GM18499 (cell line): ENCODE data around the gene CLASP1.

Experiments used
- ATAC-seq: cut with Tn5 transposase; IDR thresholded peaks from one replicate; pipeline ENCODE4 v1.9.1; 2021; ENCODE audit warnings: moderate number of reproducible peaks; ENCODE audit not compliant: insufficient read depth, unreplicated experiment

The CLASP1 gene

GRCh38 chr2:121552477-121553180 is 96.6 kb downstream of the CLASP1 start:
- ATAC-seq = peak; percentile 34

DNA sequence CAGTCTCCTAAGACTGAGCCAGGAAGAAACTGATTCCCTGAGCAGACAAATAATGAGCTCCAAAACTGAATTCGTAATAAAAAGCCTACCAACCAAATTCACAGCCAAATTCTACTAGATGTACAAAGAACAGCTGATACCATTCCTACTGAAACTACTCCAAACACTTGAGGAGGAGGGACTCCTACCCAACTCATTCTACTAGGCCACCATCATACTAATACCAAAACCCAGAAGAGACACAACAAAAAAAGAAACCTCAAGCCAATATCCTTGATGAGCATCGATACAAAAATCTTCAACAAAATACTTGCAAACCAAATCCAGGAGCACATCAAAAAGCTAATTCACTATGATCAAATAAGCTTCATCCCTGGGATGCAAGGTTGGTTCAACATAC is 98.6 kb downstream of the CLASP1 start:
- no peak for ATAC-seq

- no peak for ATAC-seq
Observed at GRCh38 chr2:121547646-121548045, 101.6 kb downstream of the CLASP1 start.

- no peak for ATAC-seq
Observed at GRCh38 chr2:121545913-121546312, 103.3 kb downstream of the CLASP1 start.

GRCh38 chr2:121545257-121545656 is 104.0 kb downstream of the CLASP1 start:
- no peak for ATAC-seq

DNA sequence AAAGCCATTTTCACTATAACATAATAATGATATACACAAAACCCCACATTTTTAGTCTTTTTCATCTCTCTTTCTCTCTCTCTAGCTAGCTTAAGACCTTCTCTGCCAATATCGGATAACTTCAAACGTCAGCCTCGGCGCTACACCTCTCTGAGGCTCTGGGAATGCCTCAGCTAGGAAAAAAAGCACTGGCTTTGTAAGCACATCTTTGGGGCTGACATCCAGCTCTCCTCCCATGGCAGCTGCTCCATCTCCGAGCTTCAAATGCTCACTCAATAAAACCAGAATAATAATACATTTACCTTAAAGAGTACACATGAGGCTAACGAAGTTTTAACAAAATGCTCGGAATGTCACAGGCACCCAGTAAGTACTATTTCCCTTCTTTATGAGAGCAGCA is 107.8 kb downstream of the CLASP1 start:
- ATAC-seq = no peak

DNA sequence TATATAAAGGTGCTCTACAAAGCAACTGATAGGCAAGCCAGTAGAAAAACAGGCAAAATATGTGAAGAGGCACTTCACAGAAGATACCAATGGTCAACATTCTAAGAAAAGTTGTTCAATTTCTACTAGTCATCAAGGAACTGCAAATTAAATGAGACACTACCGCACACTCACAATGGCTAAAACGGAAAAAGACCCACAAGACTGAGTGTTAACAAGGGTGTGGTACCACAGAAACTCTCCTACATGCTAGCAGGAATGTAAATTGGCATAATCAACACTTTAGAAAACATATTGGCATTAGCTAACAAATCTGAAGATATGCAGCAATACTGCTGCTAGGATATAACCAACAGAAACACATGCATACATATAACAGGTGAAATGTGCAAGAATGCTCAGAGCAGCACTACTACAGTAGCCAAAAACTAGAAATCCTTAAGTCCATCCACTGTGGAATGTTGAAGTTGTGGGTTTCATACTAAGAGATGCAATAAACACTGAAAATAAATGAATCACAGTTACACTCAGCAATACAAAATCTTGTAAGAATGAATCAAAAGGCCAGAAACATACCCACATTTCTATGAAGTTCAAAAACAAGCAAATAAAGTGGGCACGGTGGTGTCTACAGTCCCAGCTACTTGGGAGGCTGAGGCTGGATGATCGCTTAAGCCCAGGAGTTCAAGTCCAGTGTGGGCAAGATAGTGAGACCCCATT is 109.4 kb downstream of the CLASP1 start:
- no peak for ATAC-seq

- ATAC-seq = no peak
Observed at GRCh38 chr2:121536850-121537557, 112.3 kb downstream of the CLASP1 start.

DNA sequence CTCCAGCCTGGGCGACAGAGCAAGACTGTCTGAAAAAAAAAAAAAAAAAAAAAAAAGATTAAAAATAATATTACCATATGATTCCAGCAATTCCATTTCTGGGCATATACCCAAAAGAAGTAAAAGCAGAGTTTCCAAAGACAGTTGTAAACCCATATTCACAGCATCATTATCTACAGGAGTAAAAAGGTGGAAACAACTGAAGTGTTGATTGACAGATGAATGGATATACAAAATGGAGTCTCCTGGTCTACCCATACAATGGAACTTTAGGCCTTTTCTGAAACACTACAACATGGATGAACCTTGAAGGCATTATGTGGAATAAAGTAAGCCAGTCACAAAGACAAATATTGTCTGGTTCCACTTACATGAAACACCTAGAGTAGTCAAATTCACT is 112.9 kb downstream of the CLASP1 start:
- no peak for ATAC-seq

DNA sequence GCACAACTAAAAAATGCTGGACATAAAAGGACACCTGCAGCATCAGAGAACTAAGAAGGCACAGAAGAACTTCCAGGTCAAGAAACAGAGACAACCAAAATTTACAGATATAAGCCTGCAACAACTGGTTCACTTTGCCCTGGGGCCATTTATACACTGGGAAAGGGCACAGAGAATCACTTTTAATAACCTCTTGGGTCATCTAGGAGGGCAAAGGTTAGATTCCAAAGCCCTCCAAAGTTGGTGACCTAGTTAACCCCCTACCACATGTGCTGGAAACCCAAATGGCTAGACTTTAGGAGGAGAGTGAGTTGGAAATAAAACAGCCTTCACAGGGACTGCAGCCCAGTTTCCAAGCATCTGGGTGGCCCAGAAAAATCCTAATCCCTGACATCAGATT is 115.3 kb downstream of the CLASP1 start:
- no peak for ATAC-seq

GRCh38 chr2:121532894-121533293 is 116.4 kb downstream of the CLASP1 start:
- ATAC-seq = no peak

DNA sequence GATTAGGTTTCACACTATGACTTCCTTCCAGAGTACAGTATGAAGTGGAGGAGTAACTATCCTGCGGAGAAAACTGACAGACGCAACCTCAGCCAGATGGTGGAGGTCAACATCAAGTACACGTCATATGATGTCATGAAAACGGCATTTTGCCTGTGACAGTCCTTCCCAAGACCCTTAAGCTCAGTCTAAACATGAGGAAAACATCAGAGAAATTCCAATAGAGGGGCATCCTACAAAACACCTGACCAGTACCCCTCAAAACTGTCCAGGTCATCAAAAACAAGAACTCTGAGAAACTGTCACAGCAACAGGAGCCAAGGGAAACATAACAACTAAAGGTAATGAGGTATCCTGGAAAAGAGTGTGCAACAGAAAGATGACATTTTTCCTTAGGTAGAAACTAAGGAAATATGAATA is 116.9 kb downstream of the CLASP1 start:
- ATAC-seq = no peak

GRCh38 chr2:121530212-121530705 is 119.0 kb downstream of the CLASP1 start:
- ATAC-seq = peak; percentile 37

GRCh38 chr2:121529439-121530211 is 119.6 kb downstream of the CLASP1 start:
- ATAC-seq = no peak

- no peak for ATAC-seq
Observed at GRCh38 chr2:121527009-121527682, 122.1 kb downstream of the CLASP1 start.

DNA sequence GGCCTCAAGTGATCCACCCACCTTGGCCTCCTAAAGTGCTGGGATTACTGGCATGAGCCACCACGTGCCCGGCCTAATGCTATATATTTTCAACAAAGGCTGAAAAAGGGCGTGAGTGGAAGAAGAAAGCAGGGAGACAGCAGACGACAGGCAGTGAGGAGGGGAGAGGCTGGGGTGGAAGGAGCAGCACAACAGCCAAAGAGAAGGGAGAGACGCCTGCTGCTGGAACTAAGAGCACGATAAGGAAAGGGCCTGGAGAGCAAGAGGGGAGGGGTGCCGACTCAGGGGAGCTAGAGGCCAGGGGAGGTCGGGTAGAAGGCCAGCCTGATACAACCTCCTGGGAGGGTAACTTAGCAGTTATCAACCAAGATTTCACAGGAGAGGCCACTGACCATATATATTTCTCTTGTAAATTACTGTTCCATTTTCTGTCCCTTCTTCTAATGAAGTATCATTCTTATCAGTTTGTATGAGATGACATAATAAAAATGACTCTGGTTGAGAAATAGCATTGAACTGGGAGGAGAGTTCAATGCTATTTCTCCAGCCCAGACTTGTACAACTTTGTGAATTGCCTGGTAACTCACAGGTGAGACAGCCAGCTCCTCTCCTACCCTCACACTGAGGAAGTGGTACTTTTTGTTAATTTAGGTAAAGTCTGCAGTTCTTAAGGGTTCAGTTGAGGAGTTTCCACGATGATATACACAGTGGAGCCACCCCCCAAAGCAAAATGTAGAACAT is 124.4 kb downstream of the CLASP1 start:
- ATAC-seq = no peak

- no peak for ATAC-seq
Observed at GRCh38 chr2:121521359-121521758, 127.9 kb downstream of the CLASP1 start.

GRCh38 chr2:121520641-121520994 is 128.6 kb downstream of the CLASP1 start:
- ATAC-seq = no peak
